K562 (cell line): ENCODE measurements around the gene PES1. TPM values are rescaled to one million over a fixed set of nuclear protein-coding genes. Genes with fewer than 3 reads are reported as not detected.
A peak's percentile ranks its signal among the peaks of the same experiment; 100 is the strongest.

Experiments
- C11orf30 ChIP-seq: fragments of 450-650 bp; IDR thresholded peaks from 2 replicates; pipeline ENCODE4 v1.6.1; 2016; ENCODE audit warnings: low read depth, mild to moderate bottlenecking
- CBFA2T3 ChIP-seq: fragments of 450-650 bp; IDR thresholded peaks from 2 replicates; pipeline ENCODE4 v1.6.1; 2017
- CREB3L1 ChIP-seq: fragments of 450-650 bp; IDR thresholded peaks from 2 replicates; pipeline ENCODE4 v1.6.1; 2014; ENCODE audit warnings: low read depth, mild to moderate bottlenecking, moderate library complexity, borderline replicate concordance
- HBP1 ChIP-seq: fragments of 450-650 bp; formaldehyde crosslinking; IDR thresholded peaks from 2 replicates; pipeline ENCODE4 v1.4.0; 2022; ENCODE audit warnings: missing genetic modification characterization
- HCFC1 ChIP-seq: IDR thresholded peaks from 2 replicates; pipeline ENCODE4 v1.6.1; 2012; ENCODE audit warnings: low read depth, low read length, improper control_type of control experiment
- HNRNPH1 ChIP-seq: fragments of 200-400 bp; formaldehyde crosslinking; optimal IDR thresholded peaks from 2 replicates; pipeline ENCODE3; 2017; ENCODE audit warnings: low read depth, mild to moderate bottlenecking, low read length, moderate library complexity
- ILF3 ChIP-seq: fragments of 450-650 bp; IDR thresholded peaks from 2 replicates; pipeline ENCODE4 v1.6.1; 2018; ENCODE audit warnings: antibody characterized with exemption, mild to moderate bottlenecking, moderate library complexity, borderline replicate concordance
- KDM4B ChIP-seq, 2 experiments: fragments of 450-650 bp in 1 of 2; sonication (generic) in 1 of 2; IDR thresholded peaks; 2 replicates each; pipeline ENCODE4 v1.6.1; 2016 to 2017; ENCODE audit warnings: borderline replicate concordance in 2 of 2, antibody characterized with exemption in 1 of 2, low read depth in 1 of 2, mild to moderate bottlenecking in 1 of 2
- KLF1 ChIP-seq: fragments of 450-650 bp; IDR thresholded peaks from 2 replicates; pipeline ENCODE4 v1.6.1; 2016; ENCODE audit warnings: missing genetic modification characterization, missing compliant biosample characterization
- L3MBTL2 ChIP-seq: fragments of 450-650 bp; IDR thresholded peaks from 2 replicates; pipeline ENCODE4 v1.6.1; 2016; ENCODE audit warnings: mild to moderate bottlenecking, moderate library complexity
- MAFF ChIP-seq: IDR thresholded peaks from 2 replicates; pipeline ENCODE4 v1.6.1; 2012; ENCODE audit warnings: low read length, improper control_type of control experiment
- MAFG ChIP-seq: fragments of 450-650 bp; conservative IDR thresholded peaks from 2 replicates; pipeline ENCODE4 v1.6.1; 2016; ENCODE audit warnings: missing genetic modification characterization, missing compliant biosample characterization
- MAZ ChIP-seq, 2 experiments: fragments of 450-650 bp in 1 of 2; sonication (generic) in 1 of 2; formaldehyde crosslinking; IDR thresholded peaks in 1 of 2; conservative IDR thresholded peaks in 1 of 2; 2 replicates each; pipeline versions ENCODE4 v1.4.0 to v1.5.0; 2020; ENCODE audit warnings: mild to moderate bottlenecking in 1 of 2, missing genetic modification reagents in 1 of 2
- MYC ChIP-seq, 2 experiments: fragments of 250-450 bp in 1 of 2; sonication (Bioruptor Pico) in 1 of 2; IDR thresholded peaks; 2 replicates each; pipeline versions ENCODE4 v1.5.1 to v1.6.1; 2012 to 2021; ENCODE audit warnings: low read depth in 2 of 2, borderline replicate concordance in 1 of 2, improper control_type of control experiment in 1 of 2, low read length in 1 of 2, mild to moderate bottlenecking in 1 of 2, moderate library complexity in 1 of 2
- OTX1 ChIP-seq: fragments of 450-650 bp; formaldehyde crosslinking; IDR thresholded peaks from 2 replicates; pipeline ENCODE4 v1.4.0; 2022; ENCODE audit warnings: mild to moderate bottlenecking
- SP2 ChIP-seq: IDR thresholded peaks from 2 replicates; pipeline ENCODE4 v1.6.1; 2011; ENCODE audit warnings: mild to moderate bottlenecking, low read depth, low read length, moderate library complexity; ENCODE audit not compliant: poor library complexity, severe bottlenecking; ENCODE audit errors: extremely low read depth
- ZNF134 ChIP-seq: fragments of 250-450 bp; sonication (Bioruptor Pico); conservative IDR thresholded peaks from 2 replicates; pipeline ENCODE4 v1.4.0; 2020
- ZNF232 ChIP-seq: sonication (generic); formaldehyde crosslinking; IDR thresholded peaks from 2 replicates; pipeline ENCODE4 v1.8.0; 2022; ENCODE audit warnings: mild to moderate bottlenecking, missing genetic modification reagents
- ZNF274 ChIP-seq: IDR thresholded peaks from 2 replicates; pipeline ENCODE4 v1.6.1; 2011; ENCODE audit warnings: low read depth, mild to moderate bottlenecking, low read length, moderate library complexity, borderline replicate concordance
- ZNF449 ChIP-seq: fragments of 250-450 bp; sonication (Bioruptor Pico); IDR thresholded peaks from 2 replicates; pipeline ENCODE4 v1.8.0; 2022; ENCODE audit warnings: moderate library complexity, mild to moderate bottlenecking, inconsistent platforms
- polyA plus RNA-seq, 8 experiments: library from polyadenylated mRNA; depleted of rRNA in 4 of 8; stranded (reverse) in 5 of 8; unstranded in 3 of 8; fragments of >200 nt; fragmentation: Nextera tagmentation in 2 of 8; fragmentation: Illumina TruSeq in 1 of 8; extraction: Ambion mirVana in 2 of 8; extraction: Trizol in 1 of 8; gene quantifications; 2 replicates each; pipeline versions ENCODE4 v1.2.1 to v1.2.3, GENCODE V29; 2011 to 2014; ENCODE audit warnings: inconsistent platforms in 1 of 8, missing spikeins in 1 of 8
- total RNA-seq, 7 experiments: library from RNA; depleted of rRNA in 6 of 7; stranded (reverse); fragments of >200 nt in 6 of 7; fragmentation: Illumina TruSeq in 2 of 7; extraction: Trizol in 2 of 7; gene quantifications; 2 replicates each; pipeline versions ENCODE4 v1.2.1 to v1.2.3, GENCODE V29; 2011 to 2021; ENCODE audit warnings: low replicate concordance in 1 of 7

PES1 gene
- total and polyA plus RNA-seq, 9 of the 15 experiments (the other 6 are each of a cell fraction or from before 2014, with no cell fraction given), result 6.5 to 158 (median 94.3) TPM

GRCh38 chr22:30609260-30610185, 17.8 kb upstream of the PES1 start (continued):
- TF ChIP-seq CBFA2T3 (peak; percentile 27; the same call in 1 of the 2 replicates), HNRNPH1 (no peak), MYC (IDR thresholded peaks at IDR 0.05; ENCODE audit: low read depth, low read length) (peak; percentile 60; the same call in 1 of the 2 replicates), MYC (CRISPR knock-in tag; IDR thresholded peaks at IDR 0.05; ENCODE audit: borderline replicate concordance, low read depth) (no peak), OTX1 (no peak), KLF1 (tag) (no peak), ZNF274 (no peak), CREB3L1 (peak; percentile 38; the same call in 1 of the 2 replicates), HBP1 (CRISPR knock-in tag) (no peak), ILF3 (no peak), C11orf30 (peak; percentile 95), HCFC1 (no peak), KDM4B (IDR thresholded peaks at IDR 0.05; ENCODE audit: borderline replicate concordance in 2 of 2, low read depth in 1 of 2) (no peak), MAZ (CRISPR knock-in tag; conservative IDR thresholded peaks at IDR 0.05 in 1 of 2, IDR thresholded peaks at IDR 0.05 in 1 of 2) (0 out of 4 replicates have a peak, but pooled peaks of 1 of the 2 experiments have one; percentile 18), L3MBTL2 (peak; percentile 89), MAFG (tag) (peak; percentile 90), MAFF (peak; percentile 86), ZNF232 (no peak), ZNF134 (CRISPR knock-in tag) (no peak), SP2 (no peak), ZNF449 (CRISPR knock-in tag) (no peak)
